Neural cell (in vitro differentiated cells): ENCODE measurements around the gene PPIE. TPM values are rescaled to one million over a fixed set of nuclear protein-coding genes. Genes with fewer than 3 reads are reported as not detected.
A peak's percentile ranks its signal among the peaks of the same experiment; 100 is the strongest.

ENCODE experiments used
- H2AFZ ChIP-seq: fragments of 200-600, 300-800 bp; sonication (generic), shearing (Covaris generic); 2 replicates; pipeline ENCODE4 v1.6.0; 2014; ENCODE audit warnings: low read depth, mild to moderate bottlenecking, antibody characterized with exemption, low read length, moderate library complexity
- H3F3A ChIP-seq: fragments of 200-600 bp; shearing (Covaris generic); 2 replicates; pipeline ENCODE4 v1.6.1; 2016; ENCODE audit warnings: mild to moderate bottlenecking, moderate library complexity, mixed read lengths, antibody characterized with exemption, low read length; ENCODE audit not compliant: insufficient read depth, poor library complexity, severe bottlenecking
- H3K27ac ChIP-seq: fragments of 200-600, 300-800 bp; sonication (generic), shearing (Covaris generic); 2 replicates; pipeline ENCODE4 v1.5.1; 2014; ENCODE audit warnings: mild to moderate bottlenecking, low read length, moderate library complexity
- H3K27me3 ChIP-seq: fragments of 300-800, 200-600 bp; sonication (generic), shearing (Covaris generic); 2 replicates; pipeline ENCODE4 v1.6.0; 2014; ENCODE audit warnings: mild to moderate bottlenecking, low read depth, low read length, moderate library complexity; ENCODE audit not compliant: insufficient read depth
- H3K36me3 ChIP-seq: fragments of 300-800, 200-600 bp; sonication (generic), shearing (Covaris generic); 2 replicates; pipeline ENCODE4 v1.5.1; 2014; ENCODE audit warnings: mild to moderate bottlenecking, antibody characterized with exemption, low read length, moderate library complexity; ENCODE audit not compliant: insufficient read depth
- H3K4me2 ChIP-seq: fragments of 300-800, 200-600 bp; sonication (generic), shearing (Covaris generic); 2 replicates; pipeline ENCODE4 v1.6.0; 2014; ENCODE audit warnings: mild to moderate bottlenecking, low read length
- H3K4me3 ChIP-seq: fragments of 300-800, 200-600 bp; sonication (generic), shearing (Covaris generic); 2 replicates; pipeline ENCODE4 v1.5.1; 2014; ENCODE audit warnings: mild to moderate bottlenecking, low read length, moderate library complexity
- H3K79me2 ChIP-seq: fragments of 200-600 bp; shearing (Covaris generic); replicated peaks from 2 replicates; pipeline ENCODE4 v1.6.0; 2014; ENCODE audit warnings: mild to moderate bottlenecking, low read length, moderate library complexity; ENCODE audit not compliant: insufficient read depth
- H3K9ac ChIP-seq: fragments of 300-800, 200-600 bp; sonication (generic), shearing (Covaris generic); 2 replicates; pipeline ENCODE4 v1.6.1; 2016; ENCODE audit warnings: mild to moderate bottlenecking, low read length, mixed read lengths
- H3K9me2 ChIP-seq: fragments of 200-600 bp; shearing (Covaris generic); 2 replicates; pipeline ENCODE4 v1.6.1; 2016; ENCODE audit warnings: mild to moderate bottlenecking, low read length, mixed read lengths; ENCODE audit not compliant: insufficient read depth
- H3K9me3 ChIP-seq: fragments of 200-600, 300-800 bp; sonication (generic), shearing (Covaris generic); 2 replicates; pipeline ENCODE4 v1.6.1; 2016; ENCODE audit warnings: mild to moderate bottlenecking, mixed run types, low read length, moderate library complexity, mixed read lengths
- H4K20me1 ChIP-seq: fragments of 200-600 bp; shearing (Covaris generic); 2 replicates; pipeline ENCODE4 v1.6.1; 2016; ENCODE audit warnings: mild to moderate bottlenecking, mixed run types; ENCODE audit not compliant: insufficient read depth
- EP300 ChIP-seq: fragments of 450-650 bp; conservative IDR thresholded peaks from 2 replicates; pipeline ENCODE4 v1.6.1; 2014; ENCODE audit warnings: antibody characterized with exemption, mild to moderate bottlenecking, moderate library complexity; ENCODE audit not compliant: poor library complexity, severe bottlenecking
- EZH2 ChIP-seq: fragments of 200-600, 300-800 bp; shearing (Covaris generic), sonication (generic); IDR thresholded peaks from 2 replicates; pipeline ENCODE4 v1.6.1; 2014; ENCODE audit warnings: antibody characterized with exemption, low read length, borderline replicate concordance, mild to moderate bottlenecking; ENCODE audit not compliant: insufficient read depth, poor library complexity, severe bottlenecking
- MXI1 ChIP-seq: fragments of 450-650 bp; conservative IDR thresholded peaks from 2 replicates; pipeline ENCODE4 v1.6.1; 2014; ENCODE audit warnings: antibody characterized with exemption, mild to moderate bottlenecking; ENCODE audit not compliant: poor library complexity, severe bottlenecking
- POLR2AphosphoS5 ChIP-seq: IDR thresholded peaks from 2 replicates; pipeline ENCODE4 v1.6.1; 2012
- RAD21 ChIP-seq: fragments of 450-650 bp; conservative IDR thresholded peaks from 2 replicates; pipeline ENCODE4 v1.6.1; 2014; ENCODE audit warnings: antibody characterized with exemption, mild to moderate bottlenecking, moderate library complexity
- SMC3 ChIP-seq: fragments of 450-650 bp; conservative IDR thresholded peaks from 2 replicates; pipeline ENCODE4 v1.6.1; 2014; ENCODE audit warnings: antibody characterized with exemption, mild to moderate bottlenecking, moderate library complexity; ENCODE audit not compliant: poor library complexity
- TAF1 ChIP-seq: IDR thresholded peaks from 2 replicates; pipeline ENCODE4 v1.6.1; 2012; ENCODE audit warnings: low read depth
- polyA plus RNA-seq: library from polyadenylated mRNA; depleted of rRNA; stranded (reverse); fragments of >200 nt; gene quantifications from 2 replicates; pipeline ENCODE4 v1.2.3, GENCODE V29; 2014
- TF ChIP-seq, protein P1 (sequence below): IDR thresholded peaks from 2 replicates; pipeline ENCODE4 v1.6.1; 2012; ENCODE audit warnings: borderline replicate concordance
- TF ChIP-seq, protein P2 (sequence below): fragments of 450-650 bp; IDR thresholded peaks from 2 replicates; pipeline ENCODE4 v1.5.1; 2014; ENCODE audit warnings: antibody characterized with exemption, mild to moderate bottlenecking, moderate library complexity; ENCODE audit not compliant: poor library complexity, severe bottlenecking

Gene PPIE
- polyA plus RNA-seq, 1 donor from 2014 or later = 55.9 TPM

DNA sequence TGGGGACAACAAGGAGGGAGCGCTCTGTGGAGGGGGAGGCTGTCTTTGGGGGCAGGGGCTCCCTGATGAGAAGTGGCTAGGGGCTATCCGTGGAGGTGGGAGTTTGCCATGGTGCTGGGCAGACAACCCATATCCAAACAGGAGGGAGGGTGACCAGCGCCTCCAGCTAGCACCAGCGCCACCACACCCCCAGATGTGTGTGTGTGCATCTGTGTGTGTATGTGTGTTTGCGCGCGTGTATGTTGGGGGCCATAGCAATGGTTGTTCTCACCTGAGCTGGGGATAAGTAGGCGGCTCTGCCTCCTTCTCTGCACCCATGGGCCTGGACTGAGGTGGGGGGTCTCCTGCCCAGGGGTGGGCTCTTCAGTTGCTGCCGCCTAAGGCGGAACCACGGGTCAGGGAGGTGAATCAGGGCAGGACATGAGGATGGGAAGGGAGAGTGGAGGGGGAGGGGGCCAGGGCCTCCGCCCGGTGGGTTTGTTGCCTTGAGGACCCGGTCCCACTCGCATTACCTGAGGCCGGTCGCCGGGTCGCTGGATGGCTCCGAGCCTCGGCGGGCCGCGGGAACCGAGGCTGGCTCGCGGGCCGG, 47.8 kb upstream of the PPIE start:
- Histone ChIP-seq H3K9ac (peak overlapping the region; percentile 92), H3K27ac (peak overlapping the region; percentile 84), H3K79me2 (peaks cover 5% of the 10 kb centered on the region), H3K27me3 (peaks cover 37% of the 10 kb centered on the region), H3K9me2 (no peaks in the 10 kb centered on the region), H2AFZ (peak overlapping the region; percentile 77), H3F3A (no peaks in the 10 kb centered on the region), H3K4me3 (peak overlapping the region; percentile 90), H3K4me2 (peak overlapping the region; percentile 97), H3K9me3 (no peaks in the 10 kb centered on the region), H4K20me1 (no peaks in the 10 kb centered on the region), H3K36me3 (no peaks in the 10 kb centered on the region)
- TF ChIP-seq EZH2 (no peak), SMC3 (peak; percentile 16), POLR2AphosphoS5 (no peak), MXI1 (peak; percentile 48), TAF1 (no peak), EP300 (peak; percentile 33), RAD21 (no peak)
- TF ChIP-seq, protein P1, sequence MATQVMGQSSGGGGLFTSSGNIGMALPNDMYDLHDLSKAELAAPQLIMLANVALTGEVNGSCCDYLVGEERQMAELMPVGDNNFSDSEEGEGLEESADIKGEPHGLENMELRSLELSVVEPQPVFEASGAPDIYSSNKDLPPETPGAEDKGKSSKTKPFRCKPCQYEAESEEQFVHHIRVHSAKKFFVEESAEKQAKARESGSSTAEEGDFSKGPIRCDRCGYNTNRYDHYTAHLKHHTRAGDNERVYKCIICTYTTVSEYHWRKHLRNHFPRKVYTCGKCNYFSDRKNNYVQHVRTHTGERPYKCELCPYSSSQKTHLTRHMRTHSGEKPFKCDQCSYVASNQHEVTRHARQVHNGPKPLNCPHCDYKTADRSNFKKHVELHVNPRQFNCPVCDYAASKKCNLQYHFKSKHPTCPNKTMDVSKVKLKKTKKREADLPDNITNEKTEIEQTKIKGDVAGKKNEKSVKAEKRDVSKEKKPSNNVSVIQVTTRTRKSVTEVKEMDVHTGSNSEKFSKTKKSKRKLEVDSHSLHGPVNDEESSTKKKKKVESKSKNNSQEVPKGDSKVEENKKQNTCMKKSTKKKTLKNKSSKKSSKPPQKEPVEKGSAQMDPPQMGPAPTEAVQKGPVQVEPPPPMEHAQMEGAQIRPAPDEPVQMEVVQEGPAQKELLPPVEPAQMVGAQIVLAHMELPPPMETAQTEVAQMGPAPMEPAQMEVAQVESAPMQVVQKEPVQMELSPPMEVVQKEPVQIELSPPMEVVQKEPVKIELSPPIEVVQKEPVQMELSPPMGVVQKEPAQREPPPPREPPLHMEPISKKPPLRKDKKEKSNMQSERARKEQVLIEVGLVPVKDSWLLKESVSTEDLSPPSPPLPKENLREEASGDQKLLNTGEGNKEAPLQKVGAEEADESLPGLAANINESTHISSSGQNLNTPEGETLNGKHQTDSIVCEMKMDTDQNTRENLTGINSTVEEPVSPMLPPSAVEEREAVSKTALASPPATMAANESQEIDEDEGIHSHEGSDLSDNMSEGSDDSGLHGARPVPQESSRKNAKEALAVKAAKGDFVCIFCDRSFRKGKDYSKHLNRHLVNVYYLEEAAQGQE = peak; percentile 83
- TF ChIP-seq, protein P2, sequence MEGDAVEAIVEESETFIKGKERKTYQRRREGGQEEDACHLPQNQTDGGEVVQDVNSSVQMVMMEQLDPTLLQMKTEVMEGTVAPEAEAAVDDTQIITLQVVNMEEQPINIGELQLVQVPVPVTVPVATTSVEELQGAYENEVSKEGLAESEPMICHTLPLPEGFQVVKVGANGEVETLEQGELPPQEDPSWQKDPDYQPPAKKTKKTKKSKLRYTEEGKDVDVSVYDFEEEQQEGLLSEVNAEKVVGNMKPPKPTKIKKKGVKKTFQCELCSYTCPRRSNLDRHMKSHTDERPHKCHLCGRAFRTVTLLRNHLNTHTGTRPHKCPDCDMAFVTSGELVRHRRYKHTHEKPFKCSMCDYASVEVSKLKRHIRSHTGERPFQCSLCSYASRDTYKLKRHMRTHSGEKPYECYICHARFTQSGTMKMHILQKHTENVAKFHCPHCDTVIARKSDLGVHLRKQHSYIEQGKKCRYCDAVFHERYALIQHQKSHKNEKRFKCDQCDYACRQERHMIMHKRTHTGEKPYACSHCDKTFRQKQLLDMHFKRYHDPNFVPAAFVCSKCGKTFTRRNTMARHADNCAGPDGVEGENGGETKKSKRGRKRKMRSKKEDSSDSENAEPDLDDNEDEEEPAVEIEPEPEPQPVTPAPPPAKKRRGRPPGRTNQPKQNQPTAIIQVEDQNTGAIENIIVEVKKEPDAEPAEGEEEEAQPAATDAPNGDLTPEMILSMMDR = no peak

DNA sequence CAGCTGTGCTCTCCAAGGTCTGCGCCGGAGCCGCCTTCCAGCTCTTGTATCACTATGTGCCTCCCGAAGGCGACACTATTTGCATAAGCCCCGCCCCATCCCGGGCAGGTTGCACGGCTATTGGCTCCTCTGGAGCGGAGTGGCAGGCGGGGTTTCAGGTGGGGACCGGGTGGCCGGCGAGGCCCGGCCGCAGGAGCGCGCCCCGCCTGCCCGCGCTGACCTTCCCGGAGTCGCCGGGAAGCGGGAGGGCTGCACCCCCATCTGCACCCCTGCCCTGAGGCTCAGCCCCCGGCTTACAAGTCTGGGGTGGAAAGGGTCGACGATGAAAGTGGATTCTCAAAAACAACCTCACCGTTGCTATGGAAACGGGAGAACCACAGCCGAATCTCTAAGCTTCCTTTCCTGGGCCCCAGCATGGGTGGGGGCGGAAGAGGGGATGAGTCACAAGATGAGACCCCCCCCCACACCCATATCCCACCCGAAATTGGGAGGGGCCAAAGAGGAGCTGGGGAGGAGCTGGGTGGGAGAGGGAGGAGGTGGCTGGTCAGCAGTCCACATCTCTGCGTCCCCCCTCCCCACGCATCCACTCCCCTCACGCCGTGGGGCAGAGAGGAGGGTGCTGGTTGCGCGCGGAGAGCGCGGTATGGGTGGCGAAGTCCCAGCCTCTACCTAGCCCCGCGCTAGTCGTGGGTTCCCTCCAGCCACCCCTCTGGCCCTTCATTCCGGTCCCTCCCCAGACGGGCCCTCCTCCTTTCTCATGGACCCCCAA, 47.1 kb upstream of the PPIE start, which contains the start of gene HPCAL4:
HPCAL4 (minus strand) TSS at position 51 of the 769 bp plus-strand sequence. CDS start 6,830 bp downstream, outside the sequence.
- Histone ChIP-seq H3K27ac (peak within 1 kb of the TSS; percentile 84), H3K4me2 (peak within 1 kb of the TSS; percentile 97), H3K4me3 (peak within 1 kb of the TSS; percentile 90), H3K27me3 (peaks cover 37% of the 10 kb centered on the region), H3K36me3 (no peaks in the 10 kb centered on the region), H3K9me2 (no peaks in the 10 kb centered on the region), H2AFZ (peak within 1 kb of the TSS; percentile 77), H4K20me1 (no peaks in the 10 kb centered on the region), H3K9ac (peak within 1 kb of the TSS; percentile 92), H3K79me2 (peaks cover 5% of the 10 kb centered on the region), H3K9me3 (no peaks in the 10 kb centered on the region), H3F3A (no peaks in the 10 kb centered on the region)
- TF ChIP-seq, protein P1 = peak; percentile 15
- TF ChIP-seq POLR2AphosphoS5 = peak; percentile 94
- peak; percentile 32 for TF ChIP-seq MXI1
- peak; percentile 52 for TF ChIP-seq EP300
- TF ChIP-seq, protein P2 = no peak
- no peak for TF ChIP-seq EZH2
- TF ChIP-seq TAF1 = peak; percentile 84
